ENCODE data around the gene FARS2. TPM values are rescaled to one million over a fixed set of nuclear protein-coding genes. Genes with fewer than 3 reads are reported as not detected.

The FARS2 gene
- total and polyA plus RNA-seq, 2 of the 13 experiments (the other 11 are each of a cell fraction or from before 2014, with no cell fraction given): 15.4 to 26.0 TPM

DNA sequence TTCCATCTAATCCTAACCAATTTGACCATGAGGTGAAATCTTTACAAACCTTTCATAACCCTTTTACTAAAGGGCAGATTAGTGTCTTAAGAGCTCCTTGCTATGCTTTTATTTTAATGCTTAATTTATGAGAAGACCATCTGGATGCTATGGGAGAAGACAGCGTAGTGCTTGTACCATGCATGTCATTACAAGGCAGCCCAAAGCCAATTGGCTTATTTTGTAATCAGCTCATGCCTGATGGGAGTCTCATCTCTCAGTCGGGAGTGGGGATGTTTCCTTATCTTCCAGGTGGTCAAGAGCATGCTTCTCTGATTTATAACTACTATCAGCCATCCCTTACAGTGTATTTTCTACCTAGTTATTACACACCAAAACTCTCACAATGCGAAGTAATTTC, 304.7 kb downstream of the FARS2 start:
- Histone ChIP-seq H2AFZ (ENCODE audit: low read length) (no peak overlapping the region), H4K20me1 (ENCODE audit: insufficient read depth, low read length) (no peaks in the 10 kb centered on the region), H3K36me3 (replicated peaks in 1 of 2; ENCODE audit: control insufficient read depth in 1 of 2, insufficient read depth in 2 of 2, low read length in 2 of 2) (no peaks in the 10 kb centered on the region), H3K4me1 (ENCODE audit: insufficient read depth, low read length) (peaks cover 11% of the 10 kb centered on the region; the same call in 1 of the 2 replicates), H3K4me2 (ENCODE audit: low read depth, low read length) (no peak overlapping the region), H3K9me3 (ENCODE audit: low read length) (no peaks in the 10 kb centered on the region), H3K9ac (ENCODE audit: insufficient read depth, low read depth, low read length) (no peak overlapping the region), H3K4me3 (replicated peaks in 1 of 3; ENCODE audit: insufficient read depth in 1 of 3, low read depth in 2 of 3, low read length in 3 of 3) (no peak overlapping the region), H3K27ac (ENCODE audit: extremely low read length, insufficient read depth, low read length) (no peak overlapping the region), H3K79me2 (ENCODE audit: insufficient read depth, low read length) (no peaks in the 10 kb centered on the region), H3K27me3 (ENCODE audit: control insufficient read depth in 1 of 2, insufficient read depth in 2 of 2, low read length in 2 of 2) (no peaks in the 10 kb centered on the region)
- ChIA-PET CTCF (ENCODE audit: low intra/inter-chr PET ratio, low total read pairs) (no interaction called here), POLR2A (no interaction called here)
- in situ Hi-C loops (cut with HindIII; ENCODE audit: extremely low pct_ligation_motif_present, low pct_unique_long_range_greater_than_20kb) (no loop called here), intact Hi-C loops (cut with micrococcal nuclease; ENCODE audit: unreplicated experiment) (no loop called here)
- ATAC-seq: no peak
- TF ChIP-seq ZNF556 (CRISPR knock-in tag; IDR thresholded peaks at IDR 0.05; ENCODE audit: borderline replicate concordance) (no peak), CBX2 (IDR thresholded peaks at IDR 0.05; ENCODE audit: low read depth, low read length) (no peak), CBX2 (CRISPR knock-in tag; IDR thresholded peaks at IDR 0.05; ENCODE audit: low read depth) (no peak), FOXJ3 (CRISPR knock-in tag; IDR thresholded peaks at IDR 0.05; ENCODE audit: borderline replicate concordance) (no peak), NFIC (IDR thresholded peaks at IDR 0.05; ENCODE audit: low read length) (no peak), DNMT3B (CRISPR knock-in tag; conservative IDR thresholded peaks at IDR 0.05) (no peak), KAT7 (CRISPR knock-in tag; IDR thresholded peaks at IDR 0.05; ENCODE audit: borderline replicate concordance) (no peak), HMGA1 (CRISPR knock-in tag; conservative IDR thresholded peaks at IDR 0.05) (no peak), PHF8 (CRISPR knock-in tag; IDR thresholded peaks at IDR 0.05) (no peak), SPEN (CRISPR knock-in tag; IDR thresholded peaks at IDR 0.05; ENCODE audit: low read depth) (no peak)
- TF ChIP-seq, protein P1, sequence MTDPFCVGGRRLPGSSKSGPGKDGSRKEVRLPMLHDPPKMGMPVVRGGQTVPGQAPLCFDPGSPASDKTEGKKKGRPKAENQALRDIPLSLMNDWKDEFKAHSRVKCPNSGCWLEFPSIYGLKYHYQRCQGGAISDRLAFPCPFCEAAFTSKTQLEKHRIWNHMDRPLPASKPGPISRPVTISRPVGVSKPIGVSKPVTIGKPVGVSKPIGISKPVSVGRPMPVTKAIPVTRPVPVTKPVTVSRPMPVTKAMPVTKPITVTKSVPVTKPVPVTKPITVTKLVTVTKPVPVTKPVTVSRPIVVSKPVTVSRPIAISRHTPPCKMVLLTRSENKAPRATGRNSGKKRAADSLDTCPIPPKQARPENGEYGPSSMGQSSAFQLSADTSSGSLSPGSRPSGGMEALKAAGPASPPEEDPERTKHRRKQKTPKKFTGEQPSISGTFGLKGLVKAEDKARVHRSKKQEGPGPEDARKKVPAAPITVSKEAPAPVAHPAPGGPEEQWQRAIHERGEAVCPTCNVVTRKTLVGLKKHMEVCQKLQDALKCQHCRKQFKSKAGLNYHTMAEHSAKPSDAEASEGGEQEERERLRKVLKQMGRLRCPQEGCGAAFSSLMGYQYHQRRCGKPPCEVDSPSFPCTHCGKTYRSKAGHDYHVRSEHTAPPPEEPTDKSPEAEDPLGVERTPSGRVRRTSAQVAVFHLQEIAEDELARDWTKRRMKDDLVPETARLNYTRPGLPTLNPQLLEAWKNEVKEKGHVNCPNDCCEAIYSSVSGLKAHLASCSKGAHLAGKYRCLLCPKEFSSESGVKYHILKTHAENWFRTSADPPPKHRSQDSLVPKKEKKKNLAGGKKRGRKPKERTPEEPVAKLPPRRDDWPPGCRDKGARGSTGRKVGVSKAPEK (CRISPR knock-in tag; IDR thresholded peaks at IDR 0.05; ENCODE audit: borderline replicate concordance): no peak
- TF ChIP-seq, protein P2, sequence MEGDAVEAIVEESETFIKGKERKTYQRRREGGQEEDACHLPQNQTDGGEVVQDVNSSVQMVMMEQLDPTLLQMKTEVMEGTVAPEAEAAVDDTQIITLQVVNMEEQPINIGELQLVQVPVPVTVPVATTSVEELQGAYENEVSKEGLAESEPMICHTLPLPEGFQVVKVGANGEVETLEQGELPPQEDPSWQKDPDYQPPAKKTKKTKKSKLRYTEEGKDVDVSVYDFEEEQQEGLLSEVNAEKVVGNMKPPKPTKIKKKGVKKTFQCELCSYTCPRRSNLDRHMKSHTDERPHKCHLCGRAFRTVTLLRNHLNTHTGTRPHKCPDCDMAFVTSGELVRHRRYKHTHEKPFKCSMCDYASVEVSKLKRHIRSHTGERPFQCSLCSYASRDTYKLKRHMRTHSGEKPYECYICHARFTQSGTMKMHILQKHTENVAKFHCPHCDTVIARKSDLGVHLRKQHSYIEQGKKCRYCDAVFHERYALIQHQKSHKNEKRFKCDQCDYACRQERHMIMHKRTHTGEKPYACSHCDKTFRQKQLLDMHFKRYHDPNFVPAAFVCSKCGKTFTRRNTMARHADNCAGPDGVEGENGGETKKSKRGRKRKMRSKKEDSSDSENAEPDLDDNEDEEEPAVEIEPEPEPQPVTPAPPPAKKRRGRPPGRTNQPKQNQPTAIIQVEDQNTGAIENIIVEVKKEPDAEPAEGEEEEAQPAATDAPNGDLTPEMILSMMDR (CRISPR knock-in tag; IDR thresholded peaks at IDR 0.05): no peak
- TF ChIP-seq, protein P3, sequence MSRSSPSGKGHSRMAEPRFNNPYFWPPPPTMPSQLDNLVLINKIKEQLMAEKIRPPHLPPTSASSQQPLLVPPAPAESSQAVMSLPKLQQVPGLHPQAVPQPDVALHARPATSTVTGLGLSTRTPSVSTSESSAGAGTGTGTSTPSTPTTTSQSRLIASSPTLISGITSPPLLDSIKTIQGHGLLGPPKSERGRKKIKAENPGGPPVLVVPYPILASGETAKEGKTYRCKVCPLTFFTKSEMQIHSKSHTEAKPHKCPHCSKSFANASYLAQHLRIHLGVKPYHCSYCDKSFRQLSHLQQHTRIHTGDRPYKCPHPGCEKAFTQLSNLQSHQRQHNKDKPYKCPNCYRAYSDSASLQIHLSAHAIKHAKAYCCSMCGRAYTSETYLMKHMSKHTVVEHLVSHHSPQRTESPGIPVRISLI (CRISPR knock-in tag; IDR thresholded peaks at IDR 0.05; ENCODE audit: borderline replicate concordance): no peak
- WGBS (ENCODE audit: low lambda C conversion rate): 94% methylated on average over 3 of the region's 3 CpGs
- FAIRE-seq: no peak
- no peak for DNase-seq (ENCODE audit: low spot score)
- BruUV-seq (replicated peaks): no TSS peak

Data from HepG2 (cell line).